ENCODE results near the gene ERN1.

The ERN1 gene

GRCh38 chr17:64107500-64108236 is 22.3 kb downstream of the ERN1 start:
- DNase-seq = no peak

- DNase-seq = no peak
Observed at GRCh38 chr17:64106918-64107317, 23.0 kb downstream of the ERN1 start.

GRCh38 chr17:64103391-64104364 is 26.3 kb downstream of the ERN1 start:
- DNase-seq = no peak

GRCh38 chr17:64102627-64103390 is 27.1 kb downstream of the ERN1 start:
- DNase-seq = no peak

- DNase-seq = no peak
Observed at GRCh38 chr17:64099543-64099942, 30.4 kb downstream of the ERN1 start.

GRCh38 chr17:64097196-64097936 is 32.6 kb downstream of the ERN1 start:
- DNase-seq = no peak

- DNase-seq = no peak
Observed at GRCh38 chr17:64096037-64096436, 33.9 kb downstream of the ERN1 start.

- no peak for DNase-seq
Observed at GRCh38 chr17:64095144-64095882, 34.6 kb downstream of the ERN1 start.

GRCh38 chr17:64094412-64094811 is 35.5 kb downstream of the ERN1 start:
- no peak for DNase-seq

- no peak for DNase-seq
Observed at GRCh38 chr17:64092952-64093451, 36.9 kb downstream of the ERN1 start.

- no peak for DNase-seq
Observed at GRCh38 chr17:64092113-64092512, 37.8 kb downstream of the ERN1 start.

GRCh38 chr17:64091571-64091970 is 38.4 kb downstream of the ERN1 start:
- no peak for DNase-seq

- DNase-seq = no peak
Observed at GRCh38 chr17:64091116-64091515, 38.8 kb downstream of the ERN1 start.

- DNase-seq = no peak
Observed at GRCh38 chr17:64090144-64090543, 39.8 kb downstream of the ERN1 start.

- no peak for DNase-seq
Observed at GRCh38 chr17:64087252-64088005, 42.5 kb downstream of the ERN1 start.

GRCh38 chr17:64085650-64086005 is 44.3 kb downstream of the ERN1 start:
- DNase-seq = no peak

- no peak for DNase-seq
Observed at GRCh38 chr17:64084940-64085649, 44.8 kb downstream of the ERN1 start.

GRCh38 chr17:64084086-64084939 is 45.6 kb downstream of the ERN1 start:
- DNase-seq = no peak

- no peak for DNase-seq
Observed at GRCh38 chr17:64083563-64084085, 46.3 kb downstream of the ERN1 start.
